H1 (cell line): ENCODE measurements around the gene PILRB. TPM values are rescaled to one million over a fixed set of nuclear protein-coding genes. Genes with fewer than 3 reads are reported as not detected.
"Not testable (repeated sequence)": the region's sequence is repeated elsewhere in the genome, so short reads cannot be mapped to it uniquely, and the experiment has no call there.

Experiments used
- CTCF ChIA-PET: fragments of 300-600 bp; sonication (Branson Sonifier 250); formaldehyde crosslinking; loops from one replicate; lab custom pipeline; 2021; ENCODE audit not compliant: partially characterized antibody; lab: Charles Lee
- POLR2A ChIA-PET: fragments of 300-600 bp; sonication (Branson Sonifier 250); formaldehyde crosslinking; loops from one replicate; lab custom pipeline; 2021; ENCODE audit warnings: inconsistent platforms; ENCODE audit not compliant: partially characterized antibody; lab: Charles Lee
- DNase-seq, 2 experiments: peaks; one replicate each; pipeline versions ENCODE4 v3.0.0 to v3.0.0-alpha.2; 2010 to 2022; ENCODE audit warnings: low spot score in 2 of 2, low read depth in 1 of 2, mixed read lengths in 1 of 2
- FAIRE-seq: peaks from 2 replicates; lab custom pipeline; 2011; peaks lifted over from hg19 to GRCh38; lab: Jason Lieb, UNC
- H2AFZ ChIP-seq: 2 replicates; pipeline ENCODE4 v1.8.1; 2012; ENCODE audit warnings: low read length, inconsistent platforms
- H2AK5ac ChIP-seq: 2 replicates; pipeline ENCODE4 v1.6.1; 2013; ENCODE audit warnings: low read depth, low read length
- H2BK120ac ChIP-seq: replicated peaks from 2 replicates; pipeline ENCODE3; 2013; ENCODE audit warnings: low read depth, low read length, inconsistent platforms
- H2BK12ac ChIP-seq: 2 replicates; pipeline ENCODE4 v1.6.1; 2013; ENCODE audit warnings: low read depth, low read length
- H2BK15ac ChIP-seq: 2 replicates; pipeline ENCODE4 v1.6.1; 2013; ENCODE audit warnings: low read length
- H2BK20ac ChIP-seq: 2 replicates; pipeline ENCODE4 v1.6.1; 2013; ENCODE audit warnings: low read length
- H2BK5ac ChIP-seq: 2 replicates; pipeline ENCODE4 v1.6.1; 2013; ENCODE audit warnings: low read depth, low read length
- H3K14ac ChIP-seq: 2 replicates; pipeline ENCODE4 v1.6.1; 2013; ENCODE audit warnings: inconsistent platforms; ENCODE audit not compliant: insufficient read length
- H3K18ac ChIP-seq: 2 replicates; pipeline ENCODE4 v1.6.1; 2013; ENCODE audit warnings: low read length; ENCODE audit errors: extremely low read depth
- H3K23ac ChIP-seq: 2 replicates; pipeline ENCODE4 v1.6.1; 2013; ENCODE audit warnings: inconsistent platforms; ENCODE audit not compliant: insufficient read length
- H3K23me2 ChIP-seq: 2 replicates; pipeline ENCODE4 v1.6.1; 2013; ENCODE audit warnings: low read depth, low read length
- H3K27ac ChIP-seq: 2 replicates; pipeline ENCODE4 v1.6.1; 2011; ENCODE audit warnings: low read depth, low read length, inconsistent platforms
- H3K27me3 ChIP-seq, 4 experiments: replicated peaks in 1 of 4; 1 replicate in 1 of 4; 2 replicates in 3 of 4; pipeline versions ENCODE4 v1.6.1 to v1.8.1; 2011 to 2013; ENCODE audit warnings: low read length in 3 of 4, mild to moderate bottlenecking in 3 of 4, inconsistent platforms in 2 of 4, mixed read lengths in 2 of 4, moderate library complexity in 1 of 4; ENCODE audit not compliant: control insufficient read depth in 3 of 4, insufficient read depth in 3 of 4; ENCODE audit errors: extremely low read depth in 1 of 4
- H3K36me3 ChIP-seq, 4 experiments: 2 replicates each; pipeline versions ENCODE4 v1.6.1 to v1.8.1; 2011 to 2013; ENCODE audit warnings: mild to moderate bottlenecking in 4 of 4, low read length in 3 of 4, moderate library complexity in 2 of 4, control low read depth in 1 of 4, inconsistent platforms in 1 of 4; ENCODE audit not compliant: insufficient read depth in 4 of 4, control insufficient read depth in 2 of 4
- H3K4ac ChIP-seq: replicated peaks from 2 replicates; pipeline ENCODE3; 2013; ENCODE audit warnings: low read length, low read depth, mixed read lengths, inconsistent platforms; ENCODE audit not compliant: insufficient read length
- H3K4me1 ChIP-seq, 4 experiments: replicated peaks in 1 of 4; 1 replicate in 1 of 4; 2 replicates in 3 of 4; pipeline versions ENCODE4 v1.6.1 to v1.8.1; 2011 to 2013; ENCODE audit warnings: low read length in 3 of 4, inconsistent platforms in 2 of 4, mixed read lengths in 1 of 4; ENCODE audit not compliant: insufficient read depth in 4 of 4, control insufficient read depth in 3 of 4
- H3K4me2 ChIP-seq, 2 experiments: 2 replicates each; pipeline versions ENCODE4 v1.6.1 to v1.8.1; 2011 to 2013; ENCODE audit warnings: low read depth in 2 of 2, low read length in 2 of 2, control low read depth in 1 of 2, inconsistent platforms in 1 of 2, mild to moderate bottlenecking in 1 of 2; ENCODE audit not compliant: insufficient read depth in 1 of 2
- H3K4me3 ChIP-seq, 4 experiments: fragments of 200-600, 300-600 bp in 1 of 4; sonication (generic), shearing (Covaris generic), sonication (Bioruptor Twin) in 1 of 4; 2 replicates each; pipeline versions ENCODE4 v1.5.1 to v1.8.1; 2011 to 2016; ENCODE audit warnings: low read length in 4 of 4, low read depth in 3 of 4, control low read depth in 2 of 4, inconsistent platforms in 2 of 4, mild to moderate bottlenecking in 2 of 4, mixed read lengths in 1 of 4, moderate library complexity in 1 of 4; ENCODE audit not compliant: insufficient read depth in 2 of 4; ENCODE audit errors: extremely low read depth in 1 of 4
- H3K56ac ChIP-seq: replicated peaks from 2 replicates; pipeline ENCODE3; 2013; ENCODE audit warnings: low read depth, mild to moderate bottlenecking, mixed read lengths, low read length, inconsistent platforms; ENCODE audit not compliant: insufficient read length
- H3K79me1 ChIP-seq: 2 replicates; pipeline ENCODE4 v1.6.1; 2013; ENCODE audit warnings: low read depth, low read length, control low read depth
- H3K79me2 ChIP-seq, 2 experiments: 2 replicates each; pipeline versions ENCODE4 v1.6.1 to v1.8.1; 2012 to 2013; ENCODE audit warnings: low read length in 2 of 2, mild to moderate bottlenecking in 2 of 2, inconsistent platforms in 1 of 2; ENCODE audit not compliant: insufficient read depth in 2 of 2, control insufficient read depth in 1 of 2
- H3K9ac ChIP-seq, 4 experiments: replicated peaks in 1 of 4; 1 replicate in 1 of 4; 2 replicates in 3 of 4; pipeline versions ENCODE4 v1.6.1 to v1.8.1; 2011 to 2013; ENCODE audit warnings: low read depth in 3 of 4, low read length in 3 of 4, control low read depth in 2 of 4, mild to moderate bottlenecking in 2 of 4, moderate library complexity in 2 of 4, inconsistent platforms in 1 of 4; ENCODE audit errors: extremely low read depth in 1 of 4
- H3K9me3 ChIP-seq, 2 experiments: 2 replicates each; pipeline versions ENCODE4 v1.6.1 to v1.8.1; 2012 to 2013; ENCODE audit warnings: mild to moderate bottlenecking in 2 of 2, moderate library complexity in 2 of 2, control low read depth in 1 of 2, inconsistent platforms in 1 of 2, low read depth in 1 of 2, low read length in 1 of 2, mixed read lengths in 1 of 2; ENCODE audit not compliant: insufficient read depth in 2 of 2
- H4K20me1 ChIP-seq, 2 experiments: replicated peaks in 1 of 2; 2 replicates each; pipeline versions ENCODE3 to v1.8.1; 2011 to 2013; ENCODE audit warnings: inconsistent platforms in 2 of 2, low read length in 2 of 2, mild to moderate bottlenecking in 1 of 2; ENCODE audit not compliant: insufficient read depth in 2 of 2, control insufficient read depth in 1 of 2
- H4K5ac ChIP-seq: 2 replicates; pipeline ENCODE4 v1.6.1; 2013; ENCODE audit warnings: low read length, low read depth, mixed read lengths, inconsistent platforms; ENCODE audit not compliant: insufficient read length
- H4K8ac ChIP-seq: 2 replicates; pipeline ENCODE4 v1.8.0; 2013; ENCODE audit warnings: mild to moderate bottlenecking, moderate library complexity, low read length, inconsistent platforms; ENCODE audit not compliant: insufficient read depth; ENCODE audit errors: extremely low read depth
- H4K91ac ChIP-seq: replicated peaks from 2 replicates; pipeline ENCODE3; 2013; ENCODE audit warnings: low read length, mixed read lengths, inconsistent platforms; ENCODE audit not compliant: insufficient read length
- RAD21 ChIP-seq, 2 experiments: IDR thresholded peaks in 1 of 2; conservative IDR thresholded peaks in 1 of 2; 2 replicates each; pipeline ENCODE4 v1.6.1; 2011; ENCODE audit warnings: low read depth in 2 of 2, low read length in 2 of 2, improper control_type of control experiment in 1 of 2, inconsistent platforms in 1 of 2, mild to moderate bottlenecking in 1 of 2, moderate library complexity in 1 of 2
- WGBS, 2 experiments: shearing (Covaris generic) in 1 of 2; methylation state at CpG; one replicate each; pipeline versions ENCODE4 v1.1.6 to v1.1.7; 2013 to 2015; ENCODE audit warnings: low lambda C conversion rate in 2 of 2, mixed read lengths in 2 of 2, inconsistent platforms in 1 of 2, low coverage in 1 of 2, missing lambda C conversion rate in 1 of 2; ENCODE audit not compliant: insufficient replicate concordance in 2 of 2, insufficient coverage in 1 of 2, insufficient read length in 1 of 2; ENCODE audit errors: extremely low coverage in 1 of 2, missing lambda C conversion rate in 1 of 2; 5-methylcytosine and 5-hydroxymethylcytosine counted together
- polyA plus RNA-seq, 7 experiments: library from polyadenylated mRNA; depleted of rRNA in 3 of 7; stranded (reverse) in 5 of 7; unstranded in 2 of 7; fragments of >200 nt in 5 of 7; fragments of 200-250 nt in 2 of 7; gene quantifications; 1 replicate in 5 of 7; 2 replicates in 1 of 7; 4 replicates in 1 of 7; pipeline versions ENCODE4 v1.2.1 to v1.2.3, GENCODE V29; 2011 to 2013; ENCODE audit warnings: missing spikeins in 2 of 7, mixed read lengths in 2 of 7
- total RNA-seq: library from RNA; stranded (reverse); fragmentation: NEBNext Ultra II Directional; extraction: Animal tissue kit (Norgen Biotek cat#: 25700); gene quantifications from 2 replicates; pipeline ENCODE4 v1.2.1, GENCODE V29; 2021
- TF ChIP-seq, protein P1 (sequence below), 3 experiments: IDR thresholded peaks; 1 replicate in 2 of 3; 2 replicates in 1 of 3; pipeline versions ENCODE4 v1.5.1 to v1.6.1; 2011; ENCODE audit warnings: low read length in 3 of 3, mild to moderate bottlenecking in 3 of 3, inconsistent platforms in 2 of 3, low read depth in 1 of 3, moderate library complexity in 1 of 3; ENCODE audit not compliant: insufficient read depth in 1 of 3; ENCODE audit errors: control extremely low read depth in 1 of 3

The PILRB gene
- total and polyA plus RNA-seq, 2 of the 8 experiments (the other 6 are each of a cell fraction or from before 2014, with no cell fraction given) = 32.2 to 49.9 TPM

DNA sequence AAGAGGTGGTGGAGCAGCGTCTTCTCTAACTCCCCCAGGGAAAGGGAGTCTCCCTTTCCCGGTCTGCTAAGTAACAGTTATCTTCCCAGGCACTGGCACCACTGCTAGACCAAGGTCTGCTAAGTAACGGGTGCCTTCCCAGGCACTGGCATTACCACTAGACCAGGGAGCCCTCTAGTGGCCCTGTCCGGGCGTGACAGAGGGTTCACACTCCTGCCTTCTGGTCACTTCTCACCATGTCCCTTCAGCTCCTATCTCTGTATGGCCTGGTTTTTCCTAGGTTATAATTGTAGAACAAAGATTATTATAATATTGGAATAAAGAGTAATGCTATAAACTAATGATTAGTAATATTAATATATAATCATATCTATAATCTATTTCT is 12.6 kb upstream of the PILRB start:
- H3K79me2 ChIP-seq, H3K18ac ChIP-seq, H2BK20ac ChIP-seq, H3K56ac ChIP-seq, H4K8ac ChIP-seq, H3K27ac ChIP-seq, H3K4me2 ChIP-seq, H3K4me1 ChIP-seq, H3K23ac ChIP-seq, H3K4me3 ChIP-seq, H3K79me1 ChIP-seq, H2AK5ac ChIP-seq, H4K91ac ChIP-seq, H3K27me3 ChIP-seq, H3K23me2 ChIP-seq, H2BK12ac ChIP-seq, H3K4ac ChIP-seq, H3K14ac ChIP-seq, H3K9me3 ChIP-seq, FAIRE-seq, H3K9ac ChIP-seq, H2BK5ac ChIP-seq, H4K20me1 ChIP-seq, H2AFZ ChIP-seq, H4K5ac ChIP-seq, H2BK120ac ChIP-seq, H2BK15ac ChIP-seq: not testable (repeated sequence)
- ChIA-PET POLR2A (interaction anchor here (1.0 to 1.9 kb wide), 5 partner anchors 37 to 263 kb away, joined by 3 to 6 read pairs (median 3); partner anchors contain the start of gene MEPCE), CTCF (interaction anchor here (0.6 to 3.6 kb wide), 13 partner anchors 8 to 212 kb away, joined by 3 to 27 read pairs (median 4); no protein-coding TSS in a partner anchor)
- peaks cover 14 to 50% (median 38%) of the 10 kb centered on the region in 4 experiments for H3K36me3 ChIP-seq
- peak; percentile 23; a peak in 3 of 4 replicates for TF ChIP-seq RAD21 (IDR thresholded peaks at IDR 0.05 in 1 of 2, conservative IDR thresholded peaks at IDR 0.05 in 1 of 2; ENCODE audit: low read depth in 2 of 2, low read length in 2 of 2)
- TF ChIP-seq, protein P1, sequence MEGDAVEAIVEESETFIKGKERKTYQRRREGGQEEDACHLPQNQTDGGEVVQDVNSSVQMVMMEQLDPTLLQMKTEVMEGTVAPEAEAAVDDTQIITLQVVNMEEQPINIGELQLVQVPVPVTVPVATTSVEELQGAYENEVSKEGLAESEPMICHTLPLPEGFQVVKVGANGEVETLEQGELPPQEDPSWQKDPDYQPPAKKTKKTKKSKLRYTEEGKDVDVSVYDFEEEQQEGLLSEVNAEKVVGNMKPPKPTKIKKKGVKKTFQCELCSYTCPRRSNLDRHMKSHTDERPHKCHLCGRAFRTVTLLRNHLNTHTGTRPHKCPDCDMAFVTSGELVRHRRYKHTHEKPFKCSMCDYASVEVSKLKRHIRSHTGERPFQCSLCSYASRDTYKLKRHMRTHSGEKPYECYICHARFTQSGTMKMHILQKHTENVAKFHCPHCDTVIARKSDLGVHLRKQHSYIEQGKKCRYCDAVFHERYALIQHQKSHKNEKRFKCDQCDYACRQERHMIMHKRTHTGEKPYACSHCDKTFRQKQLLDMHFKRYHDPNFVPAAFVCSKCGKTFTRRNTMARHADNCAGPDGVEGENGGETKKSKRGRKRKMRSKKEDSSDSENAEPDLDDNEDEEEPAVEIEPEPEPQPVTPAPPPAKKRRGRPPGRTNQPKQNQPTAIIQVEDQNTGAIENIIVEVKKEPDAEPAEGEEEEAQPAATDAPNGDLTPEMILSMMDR (IDR thresholded peaks at IDR 0.05; ENCODE audit: control extremely low read depth in 1 of 3, insufficient read depth in 1 of 3, low read depth in 1 of 3, low read length in 3 of 3) = peak; percentile 22 to 43 (median 35); a peak in 3 of 4 replicates
- DNase-seq = peak in 1 of 2 experiments; percentile 87
- 15% methylated on average over 3 of the region's 5 CpGs; no CpG with 5 or more reads in 1 of the 2 experiments for WGBS, 2 experiments
